ENCODE results near the gene SMIM5. TPM values are rescaled to one million over a fixed set of nuclear protein-coding genes. Genes with fewer than 3 reads are reported as not detected.
"Not testable (repeated sequence)": the region's sequence is repeated elsewhere in the genome, so short reads cannot be mapped to it uniquely, and the experiment has no call there.

Gene SMIM5
- polyA plus RNA-seq, 10 donors: 5.9 to 10.4 (median 8.8) TPM

DNA sequence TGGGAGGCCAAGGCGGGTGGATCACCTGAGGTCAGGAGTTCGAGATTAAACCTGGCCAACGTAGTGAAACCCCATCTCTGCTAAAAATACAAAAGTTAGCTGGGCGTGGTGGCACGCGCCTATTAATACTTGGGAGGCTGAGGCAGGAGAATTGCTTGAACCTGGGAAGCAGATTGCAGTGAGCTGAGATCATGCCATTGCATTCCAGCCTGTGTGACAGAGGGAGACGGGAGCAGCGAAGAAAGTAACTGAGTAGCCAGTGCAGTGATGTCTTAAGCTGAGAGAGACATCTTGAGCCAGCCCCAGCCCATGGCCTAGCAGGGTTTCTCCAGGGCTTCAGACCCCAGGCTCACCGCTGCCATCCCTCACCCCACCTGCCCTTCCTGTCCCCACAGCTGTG lies 9.8 kb upstream of the SMIM5 start:
- DNase-seq: no peak

DNA sequence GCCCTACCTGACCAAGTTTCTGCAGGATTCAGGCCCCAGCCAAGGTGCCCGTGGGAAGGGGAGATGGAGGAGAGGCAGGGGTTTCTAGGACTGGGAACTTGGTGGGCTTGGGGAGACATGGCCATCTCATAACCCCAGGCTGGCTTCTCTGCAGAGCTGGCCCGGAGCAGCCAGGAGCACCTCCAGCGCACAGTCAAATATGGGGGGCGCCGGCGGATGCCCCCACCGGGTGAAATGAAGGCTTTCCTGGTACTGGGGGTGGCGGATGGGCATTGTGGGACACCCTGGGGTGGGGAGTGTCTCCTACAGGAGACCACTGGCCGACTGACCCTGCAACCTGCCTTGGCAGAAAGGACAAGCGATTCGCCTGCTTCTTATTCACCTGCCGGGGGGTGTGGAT lies 9.2 kb upstream of the SMIM5 start:
- DNase-seq: no peak

DNA sequence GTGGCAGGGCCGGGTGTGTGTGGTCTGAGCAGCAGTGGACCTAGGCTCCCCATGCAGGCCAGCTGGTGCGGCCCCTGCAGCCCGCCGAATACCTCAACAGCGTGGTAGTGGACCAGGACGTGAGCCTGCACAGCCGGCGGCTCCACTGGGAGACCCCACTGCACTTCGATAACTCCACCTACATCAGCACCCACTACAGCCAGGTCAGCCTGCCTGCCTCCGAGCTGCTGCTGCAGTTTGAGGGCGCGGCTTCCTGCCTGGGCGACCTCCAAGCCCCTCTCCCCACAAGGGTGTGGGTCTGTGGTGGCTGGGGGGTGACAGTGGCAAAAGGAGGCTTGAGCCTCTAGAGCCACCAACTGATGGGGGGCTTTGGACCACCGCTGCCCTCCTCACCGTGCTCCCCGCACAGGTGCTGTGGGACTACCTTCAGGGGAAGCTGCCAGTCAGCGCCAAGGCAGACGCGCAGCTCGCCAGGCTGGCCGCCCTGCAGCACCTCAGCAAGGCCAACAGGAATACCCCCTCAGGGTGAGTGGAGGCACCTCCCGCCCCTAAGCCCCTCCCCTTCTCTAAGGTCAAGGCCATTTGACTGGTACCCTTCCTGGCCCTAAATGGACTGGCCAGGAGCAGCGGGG lies 8.4 kb upstream of the SMIM5 start:
- no peak for DNase-seq

DNA sequence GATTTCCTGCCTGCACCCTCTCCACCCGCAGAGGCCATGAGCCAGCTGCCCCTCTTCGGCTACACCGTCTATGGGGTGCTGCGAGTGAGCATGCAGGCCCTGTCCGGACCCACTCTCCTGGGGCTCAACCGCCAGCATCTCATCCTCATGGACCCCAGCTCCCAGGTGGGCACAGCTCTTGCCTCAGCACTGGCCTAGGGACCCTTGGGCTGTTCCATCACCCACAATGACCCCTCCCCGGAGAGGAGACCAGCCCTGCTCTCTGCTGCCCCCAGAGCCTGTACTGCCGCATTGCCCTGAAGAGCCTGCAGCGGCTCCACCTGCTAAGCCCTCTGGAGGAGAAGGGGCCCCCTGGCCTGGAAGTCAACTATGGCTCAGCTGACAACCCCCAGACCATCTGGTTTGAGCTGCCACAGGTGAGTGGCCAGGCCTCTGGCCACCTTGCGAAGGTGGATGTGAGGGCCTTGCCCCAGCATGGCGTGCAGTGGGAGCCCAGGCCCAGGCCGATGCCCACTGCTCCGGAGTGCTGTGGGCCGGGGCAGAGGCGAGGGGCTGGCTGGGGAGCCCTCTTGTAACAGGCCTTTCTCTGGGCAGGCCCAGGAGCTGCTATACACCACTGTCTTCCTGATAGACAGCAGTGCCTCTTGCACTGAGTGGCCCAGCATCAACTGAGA lies 7.3 kb upstream of the SMIM5 start:
- peak in 1 of 3 donors; percentile 52 for DNase-seq

DNA sequence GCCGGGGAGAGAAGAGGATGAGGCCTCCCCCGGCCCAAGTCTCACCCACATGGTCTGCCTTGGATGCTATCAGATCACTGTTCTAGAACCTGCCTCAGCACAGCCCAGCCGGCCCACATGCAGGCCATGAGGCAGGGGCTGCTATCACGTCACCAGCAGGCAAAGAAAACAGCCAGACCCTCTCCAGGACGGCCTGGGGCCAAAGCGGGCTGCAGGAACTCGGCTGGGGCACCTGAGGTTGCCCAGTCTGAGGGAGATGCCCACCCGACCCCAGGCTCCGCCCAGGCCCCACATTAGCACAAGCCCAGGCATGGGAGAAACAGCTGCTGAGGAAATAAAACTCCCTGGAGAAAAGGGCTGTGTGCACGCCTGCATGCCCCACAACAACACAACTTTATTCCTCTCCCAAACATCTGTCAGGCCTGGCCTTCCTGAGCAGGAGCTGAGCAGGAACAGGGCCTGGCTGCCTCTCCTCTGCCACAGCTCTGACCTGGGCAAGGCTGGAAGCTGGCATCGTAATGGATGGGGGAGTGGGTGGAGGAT lies 6.7 kb upstream of the SMIM5 start:
- no peak for DNase-seq

DNA sequence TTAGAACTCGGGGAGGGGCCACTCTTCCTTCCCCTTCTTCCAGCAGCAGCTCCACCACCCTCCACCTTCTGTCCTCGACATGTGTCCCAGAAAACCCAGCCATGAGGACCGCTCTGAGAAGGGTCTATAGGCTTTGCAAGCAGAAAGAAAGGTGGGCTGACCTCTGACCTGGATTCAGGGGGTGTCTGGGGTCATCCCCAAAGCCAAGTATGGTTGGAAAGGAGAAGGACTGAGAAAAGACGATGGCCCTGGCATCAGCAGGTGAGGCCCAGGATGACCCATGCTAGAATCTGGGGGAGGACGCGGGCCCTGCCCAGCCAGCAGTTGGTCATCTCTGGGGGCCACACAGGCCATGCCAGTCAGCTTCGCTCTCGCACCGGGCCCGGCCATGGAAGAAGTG lies 6.1 kb upstream of the SMIM5 start:
- no peak for DNase-seq

DNA sequence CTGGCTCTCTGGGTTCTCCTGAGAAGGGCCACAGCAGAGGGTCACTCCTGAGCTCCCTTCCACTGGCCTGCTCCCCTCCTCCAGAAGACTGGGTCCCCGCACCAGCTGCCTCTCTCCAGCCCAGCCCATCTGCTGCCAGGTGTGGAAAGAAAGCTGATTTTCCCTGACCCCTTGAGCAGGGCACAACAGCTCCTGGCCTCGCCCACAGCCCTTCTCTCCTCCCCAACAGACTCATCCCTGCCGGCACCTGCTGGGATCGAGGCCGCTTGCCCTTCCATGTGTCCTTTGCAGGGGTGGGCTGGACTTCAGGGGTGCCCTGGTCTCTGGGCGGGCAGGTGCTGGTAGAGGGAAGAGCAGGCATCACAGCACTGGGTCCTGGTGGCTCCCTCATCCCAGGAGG lies 4.8 kb upstream of the SMIM5 start:
- no peak for DNase-seq

DNA sequence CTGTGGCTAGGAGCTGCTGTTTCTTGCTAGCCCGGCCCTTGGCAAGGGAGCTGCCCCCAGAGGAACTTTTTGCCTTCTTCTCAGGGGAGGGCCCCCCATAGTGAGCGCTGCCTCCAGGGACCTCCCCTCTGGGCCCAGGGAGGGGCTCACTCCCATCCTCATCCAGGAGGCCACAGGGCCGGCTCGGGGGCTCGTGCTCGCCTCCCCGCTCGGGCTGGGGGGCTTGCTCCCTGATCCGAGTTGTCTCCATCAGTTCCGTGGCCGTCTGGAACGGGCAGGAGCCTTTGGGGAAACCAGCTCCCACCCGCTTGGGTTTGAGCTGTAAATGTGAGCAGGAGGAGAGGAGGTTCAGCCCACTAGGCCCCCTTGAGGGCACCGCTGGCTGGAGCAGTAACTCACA lies 4.1 kb upstream of the SMIM5 start:
- DNase-seq: no peak

DNA sequence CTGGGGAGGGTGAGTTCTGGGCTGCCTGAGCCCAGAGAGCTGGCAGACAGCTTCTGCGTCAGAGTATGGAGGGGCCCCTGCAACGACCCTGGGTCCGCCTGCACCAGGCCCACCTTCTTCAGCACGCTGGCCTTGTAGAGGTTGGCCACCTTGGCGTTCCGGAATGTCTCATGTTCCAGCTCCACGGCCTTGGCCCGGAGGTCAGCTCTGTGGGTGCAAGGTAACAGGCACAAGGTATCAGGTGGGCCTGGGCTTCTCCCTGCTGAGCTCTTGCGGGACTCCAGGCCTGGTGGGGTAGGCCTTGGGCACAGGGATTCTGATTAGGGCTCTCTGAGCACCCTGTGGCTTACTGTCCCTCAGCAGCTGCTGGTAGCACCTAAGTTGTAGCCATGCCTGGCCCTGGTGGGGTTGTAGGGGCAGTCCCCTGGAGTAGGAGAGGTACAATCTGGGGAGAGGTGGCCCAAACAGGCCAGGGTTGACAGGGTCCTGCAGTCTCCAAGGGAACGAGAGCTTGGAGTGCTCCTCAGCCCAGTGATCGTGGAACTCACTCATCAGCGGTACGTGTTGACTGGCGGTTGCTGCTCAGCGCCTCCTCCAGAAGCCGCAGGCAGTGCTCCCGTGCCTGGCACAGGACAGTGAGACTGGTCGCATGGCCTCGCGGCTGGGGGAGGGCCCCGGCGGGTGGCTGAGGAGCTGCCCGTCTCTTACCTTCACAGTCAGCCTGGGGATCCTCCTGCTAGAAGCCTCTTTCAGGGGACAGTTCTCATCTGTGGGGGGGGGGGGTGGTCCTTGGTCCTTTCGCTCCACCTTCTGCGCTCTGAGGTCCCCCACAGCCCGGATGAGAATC lies 2.9 kb upstream of the SMIM5 start:
- no peak for DNase-seq

DNA sequence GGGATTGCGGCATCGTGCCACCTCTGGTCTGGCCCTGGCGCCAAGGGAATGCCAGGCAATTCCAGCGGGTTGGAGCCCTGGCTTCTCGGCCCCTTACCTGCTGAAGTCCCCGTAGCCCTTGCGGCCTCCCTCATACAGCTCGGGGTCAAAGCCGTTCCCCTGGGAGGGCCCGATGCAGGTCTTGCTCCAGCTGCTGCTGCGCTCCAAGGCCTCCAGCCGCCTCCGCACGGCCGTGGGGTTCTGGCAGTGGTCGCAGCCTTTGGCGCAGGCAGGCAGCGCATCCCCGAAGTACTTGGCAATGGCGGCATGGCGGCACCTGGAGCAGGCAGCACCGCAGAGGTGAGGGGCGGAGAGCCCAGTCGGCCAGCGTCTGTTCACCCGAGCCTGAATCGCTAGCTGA lies 1.9 kb upstream of the SMIM5 start:
- no peak for DNase-seq

DNA sequence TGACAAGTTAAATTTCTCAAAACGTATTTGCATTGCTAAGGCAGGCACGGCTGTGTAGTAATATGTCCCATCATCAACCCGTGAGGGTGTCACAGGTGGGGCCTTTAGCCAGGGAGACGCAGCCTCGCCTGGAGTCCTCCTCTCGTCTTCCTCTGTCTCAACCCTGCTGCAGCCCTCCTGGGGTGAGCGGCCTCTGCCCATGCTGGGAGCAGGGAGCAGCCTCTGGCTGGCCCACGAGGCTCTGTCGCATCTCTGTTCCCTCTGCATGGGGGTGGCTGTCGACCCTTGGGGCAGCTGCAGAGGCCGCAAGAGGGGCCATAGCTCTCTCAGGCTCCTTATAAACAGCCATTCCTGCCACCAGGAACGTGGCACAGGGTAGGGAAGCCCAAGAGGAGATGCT lies 806 bp upstream of the SMIM5 start:
- no peak for DNase-seq

DNA sequence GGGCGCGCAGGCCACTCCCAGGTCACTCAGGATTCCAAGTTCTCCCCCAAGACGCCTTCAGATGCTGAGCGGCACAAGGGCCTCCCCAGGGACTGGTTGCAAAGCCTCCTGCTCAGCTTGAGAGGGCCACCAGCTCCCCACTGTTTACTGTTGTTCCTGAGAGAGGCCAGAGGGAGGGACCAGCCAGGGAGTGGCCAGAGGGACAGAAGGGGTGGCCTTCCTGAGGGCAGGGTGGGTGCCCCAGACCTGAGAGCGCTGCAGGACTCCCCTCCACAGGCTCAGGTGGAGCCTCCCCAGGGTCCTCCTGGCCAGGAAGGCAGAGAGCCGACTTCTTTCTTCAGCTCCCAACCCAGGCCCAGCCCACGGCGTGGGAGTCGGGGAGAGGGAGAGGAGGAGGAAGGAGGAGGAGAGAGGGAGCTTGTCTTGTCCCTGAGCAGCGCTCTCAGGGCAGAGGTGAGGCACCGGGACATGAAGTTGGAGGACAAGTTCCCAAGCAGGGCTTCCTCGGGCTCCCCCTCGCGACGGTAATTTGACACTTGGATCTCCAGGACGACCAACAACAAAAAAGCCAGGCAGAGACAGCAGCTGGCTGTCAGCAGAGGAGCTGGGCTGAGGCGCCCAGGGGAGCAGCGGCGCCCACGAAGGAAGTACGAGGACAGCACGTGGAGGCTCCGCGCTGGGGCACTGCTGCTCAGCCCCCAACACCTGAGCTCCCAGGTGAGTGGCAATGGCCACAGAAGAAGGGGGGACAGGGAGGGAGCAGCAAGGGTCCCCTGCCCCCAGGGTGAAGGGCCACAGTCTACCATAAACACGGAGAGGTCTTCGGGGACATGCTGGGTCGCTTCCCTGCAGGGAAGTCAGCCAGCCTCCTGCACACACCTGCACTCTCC lies 497 bp downstream of the SMIM5 start:
- peak; percentile 93 to 97 (median 94) for DNase-seq

DNA sequence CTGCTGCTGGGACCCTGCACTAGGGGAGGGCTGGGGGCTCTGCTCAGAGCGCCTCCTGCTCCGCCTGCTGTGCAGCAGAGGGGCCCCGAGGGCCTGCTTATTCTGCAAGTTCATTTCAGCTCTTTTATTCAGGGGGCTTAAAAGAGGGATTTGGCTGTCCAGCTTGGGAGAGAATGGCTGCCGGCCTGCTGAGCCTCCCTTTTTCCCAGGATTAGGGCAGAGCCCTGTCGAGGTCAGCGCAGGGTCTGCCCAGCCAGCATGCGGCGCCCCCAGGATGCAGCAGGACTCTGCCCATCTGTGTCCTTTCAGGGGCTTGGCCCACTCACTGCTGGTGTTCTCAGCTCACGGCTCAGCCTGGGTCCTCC lies 1.1 kb downstream of the SMIM5 start:
- no peak for DNase-seq

DNA sequence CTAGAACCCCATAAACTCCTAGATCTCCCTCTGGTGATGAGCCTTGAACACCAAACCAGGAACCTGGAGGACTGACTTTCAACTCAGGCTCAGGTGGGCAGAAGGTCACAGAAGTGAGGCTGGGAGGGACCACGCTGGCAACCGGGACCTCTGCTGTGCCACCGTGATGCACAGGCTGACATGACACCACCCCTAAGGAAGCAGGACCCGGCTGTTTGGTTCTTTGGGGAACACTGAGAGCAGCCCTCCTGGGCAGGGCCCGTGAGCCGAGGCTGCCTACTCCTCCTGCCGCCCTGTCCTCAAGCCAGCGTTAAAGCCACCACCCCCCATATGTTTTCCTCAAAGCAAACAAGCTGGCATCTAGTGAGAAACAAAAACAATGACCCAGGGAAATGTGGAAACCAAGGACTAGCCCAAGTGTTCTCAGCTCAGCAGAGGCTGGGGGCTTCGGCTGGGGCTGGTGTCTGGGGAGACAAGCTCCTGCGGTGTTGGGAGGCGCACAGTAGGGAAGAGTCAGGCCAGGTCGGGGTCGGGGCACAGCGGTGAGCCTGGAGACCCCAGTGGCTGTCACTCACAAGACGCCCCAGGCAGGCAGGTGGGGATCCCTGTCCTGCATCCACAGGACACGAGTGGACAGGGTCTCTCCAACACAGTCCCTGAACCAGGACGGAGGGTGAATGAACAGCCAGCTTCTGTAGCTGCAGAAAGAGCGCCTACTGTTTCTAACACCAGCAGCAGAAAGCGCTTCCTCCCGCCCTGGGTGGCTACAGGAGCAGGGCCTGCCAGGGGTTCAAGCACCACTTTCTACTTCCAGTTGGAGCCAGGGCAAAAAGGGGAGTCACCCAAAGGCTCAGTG lies 1.7 kb downstream of the SMIM5 start:
- no peak for DNase-seq

DNA sequence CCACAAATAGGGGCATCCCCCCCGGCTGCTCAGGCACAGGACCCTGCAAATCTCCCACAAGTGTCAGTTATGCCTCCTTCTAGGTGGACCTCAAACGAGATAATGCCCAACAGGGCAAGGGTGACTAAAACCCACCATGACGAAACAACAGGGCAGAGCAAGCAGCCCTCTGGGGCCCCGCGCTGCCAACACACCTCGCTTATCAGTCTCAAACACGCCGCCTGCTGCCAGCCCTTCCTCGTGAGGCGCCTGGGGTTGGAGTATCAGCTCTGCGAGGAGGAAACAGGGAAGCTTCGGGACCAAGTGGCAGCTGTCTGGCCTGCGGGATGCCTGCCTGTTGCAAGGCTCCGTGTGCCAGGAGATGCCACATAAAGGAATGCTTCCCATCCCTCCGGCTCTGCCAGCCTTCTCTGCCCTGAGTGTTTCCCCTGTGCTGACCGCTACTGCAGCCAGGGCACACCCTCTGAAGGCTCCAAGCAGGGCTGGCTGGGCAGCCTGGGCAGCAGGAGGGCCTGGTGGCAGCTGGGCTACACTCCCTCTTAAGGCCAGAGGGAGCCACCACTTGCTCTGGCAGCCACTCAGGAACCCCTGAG lies 2.5 kb downstream of the SMIM5 start:
- peak in 2 of 3 donors; percentile 22 to 31 for DNase-seq

DNA sequence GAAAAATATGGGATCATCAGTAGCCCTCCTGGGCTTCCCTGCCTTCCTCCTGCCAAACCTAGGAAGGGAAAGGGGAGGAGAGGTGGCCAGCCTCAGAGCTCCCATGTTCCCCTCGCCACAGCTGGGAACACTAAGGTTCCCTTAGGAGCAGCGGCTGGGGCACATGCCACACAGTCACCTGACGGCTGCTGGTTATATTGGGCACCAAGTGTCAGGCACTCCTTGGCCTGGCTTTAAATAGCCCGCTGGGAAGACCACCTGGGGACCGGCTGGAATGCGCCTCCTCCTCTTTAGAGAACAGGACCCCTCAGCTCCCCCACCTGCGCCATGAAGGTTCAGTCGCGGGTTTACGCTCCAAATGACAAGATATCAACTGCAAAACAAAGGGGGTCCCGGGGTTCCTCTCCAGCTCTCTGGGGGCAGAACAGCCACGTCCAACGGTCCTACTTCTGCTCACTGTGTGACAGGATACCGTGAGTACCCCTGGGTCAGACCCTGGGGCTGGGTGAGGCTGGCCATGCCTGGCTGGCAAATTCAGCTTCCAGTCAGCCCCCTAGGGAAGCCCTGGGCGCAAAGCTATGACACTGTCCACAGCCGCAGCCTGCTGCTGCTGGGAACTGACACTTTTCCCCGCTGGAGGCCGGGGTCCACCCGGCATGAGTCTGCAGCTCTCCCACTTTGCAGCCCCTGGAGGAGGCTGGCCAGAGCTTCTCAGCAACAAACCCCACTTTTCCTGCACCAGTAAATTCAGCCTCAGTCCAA lies 3.3 kb downstream of the SMIM5 start:
- peak in 1 of 3 donors; percentile 27 for DNase-seq

DNA sequence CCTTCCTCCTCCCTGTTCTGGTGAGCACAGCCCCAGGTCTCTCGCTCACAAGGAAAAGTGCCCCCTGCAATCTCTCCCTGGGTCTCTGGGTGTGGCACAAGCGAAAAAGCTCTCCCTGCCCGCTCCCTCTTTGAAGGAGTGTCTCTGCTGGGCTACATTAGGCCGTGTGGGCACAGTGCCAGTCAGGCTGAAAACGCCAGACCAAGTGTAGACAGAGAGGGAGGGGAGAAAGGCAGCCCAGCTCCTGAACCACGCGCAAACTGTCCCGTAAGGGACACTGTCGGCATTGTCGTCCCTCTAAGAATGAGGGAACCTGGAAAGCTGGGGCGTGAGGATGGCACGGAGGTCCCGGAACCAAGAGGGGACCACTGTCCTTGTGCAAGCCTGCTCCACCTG lies 3.9 kb downstream of the SMIM5 start:
- peak in 2 of 3 donors; percentile 38 to 43 for DNase-seq

DNA sequence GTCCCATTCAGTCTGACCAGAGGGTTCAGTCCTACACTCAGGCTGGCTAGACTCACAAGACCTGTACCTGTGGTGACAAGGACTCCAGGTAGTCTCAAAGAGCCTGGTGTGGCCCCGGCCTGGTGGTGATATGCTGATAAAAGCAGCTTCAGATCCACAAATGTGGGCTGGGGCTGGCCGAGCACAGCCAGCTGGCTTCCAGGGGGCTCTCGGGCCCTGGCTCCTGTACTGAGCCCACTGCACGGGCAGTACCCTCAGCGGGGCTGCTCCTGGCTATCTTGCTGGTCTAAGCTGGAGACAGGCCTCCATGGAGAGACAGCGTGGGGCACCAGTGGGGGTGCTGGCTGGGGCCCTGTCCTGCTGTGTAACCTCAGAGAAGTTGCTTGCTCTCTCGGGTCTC lies 4.3 kb downstream of the SMIM5 start:
- no peak for DNase-seq

DNA sequence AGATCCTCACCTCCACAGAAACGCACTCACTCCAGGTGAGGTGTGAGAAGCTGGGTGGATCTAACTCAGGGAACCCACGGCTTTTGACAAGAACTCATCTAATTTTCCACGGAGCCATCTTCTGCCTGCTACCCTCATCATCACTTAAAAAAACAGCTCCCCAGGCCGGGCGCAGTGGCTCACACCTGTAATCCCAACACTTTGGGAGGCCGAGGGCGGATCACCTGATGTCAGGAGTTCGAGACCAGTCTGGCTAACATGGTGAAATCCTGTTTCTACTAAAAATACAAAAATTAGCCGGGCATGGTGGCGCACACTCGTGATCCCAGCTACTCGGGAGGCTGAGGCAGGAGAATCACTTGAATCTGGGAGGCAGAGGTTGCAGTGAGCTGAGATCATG lies 4.8 kb downstream of the SMIM5 start:
- DNase-seq: not testable (repeated sequence)

DNA sequence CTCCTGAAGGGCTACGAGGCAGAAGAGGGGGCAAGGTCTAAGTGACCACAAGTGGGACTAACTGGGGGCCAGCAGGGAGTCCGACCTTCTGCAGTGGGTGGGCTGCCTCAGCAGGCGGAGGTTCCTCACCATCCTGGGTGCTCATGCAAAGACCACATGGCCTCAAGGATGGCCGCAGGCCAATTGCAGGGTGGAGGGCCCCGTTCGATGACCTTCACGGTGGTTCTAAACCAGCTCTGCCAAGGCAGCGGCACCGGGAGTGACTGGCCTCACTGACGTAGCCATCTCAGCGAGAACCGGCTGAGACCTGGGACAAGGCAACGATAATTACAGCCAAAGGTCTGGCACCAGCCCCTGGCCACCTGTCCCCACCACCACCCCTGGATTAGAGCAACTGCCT lies 5.7 kb downstream of the SMIM5 start:
- no peak for DNase-seq
